Activated CD4-positive, alpha-beta memory T cell treated with anti-CD3 and anti-CD28 coated beads for 36 hours (primary cell): Measurements from ENCODE around the gene FSIP1. TPM values are rescaled to one million over a fixed set of nuclear protein-coding genes. Genes with fewer than 3 reads are reported as not detected.

Experiments
- CTCF ChIA-PET: fragments of 350-600 bp; sonication (Branson Sonifier 250); formaldehyde crosslinking; loops from one replicate; lab custom pipeline; 2021; ENCODE audit warnings: antibody characterized with exemption, inconsistent platforms; lab: Charles Lee
- POLR2A ChIA-PET: fragments of 350-600 bp; sonication (Branson Sonifier 250); formaldehyde crosslinking; loops from one replicate; lab custom pipeline; 2021; ENCODE audit warnings: antibody characterized with exemption; lab: Charles Lee
- DNase-seq: peaks from one replicate; pipeline ENCODE4 v3.0.0-alpha.2; 2020
- H3K27ac Mint-ChIP-seq: one replicate; pipeline ENCODE4 v1.8.0; 2021; ENCODE audit warnings: mixed read lengths
- H3K27me3 Mint-ChIP-seq: one replicate; pipeline ENCODE4 v1.8.0; 2021; ENCODE audit warnings: mixed read lengths
- H3K36me3 Mint-ChIP-seq: one replicate; pipeline ENCODE4 v1.8.0; 2021; ENCODE audit warnings: mixed read lengths
- H3K4me1 Mint-ChIP-seq: one replicate; pipeline ENCODE4 v1.8.0; 2021; ENCODE audit warnings: low read depth, mixed read lengths
- H3K4me3 Mint-ChIP-seq: one replicate; pipeline ENCODE4 v1.8.0; 2021; ENCODE audit warnings: mild to moderate bottlenecking, mixed read lengths
- H3K9me3 Mint-ChIP-seq: one replicate; pipeline ENCODE4 v1.8.0; 2021; ENCODE audit warnings: mixed read lengths
- intact Hi-C: fragments of 100-400 bp; cut with micrococcal nuclease; formaldehyde crosslinking; loops from one replicate; pipeline ENCODE4 v1.15.1; 2023
- total RNA-seq, 2 experiments: library from RNA; stranded (reverse); gene quantifications; one replicate each; pipeline ENCODE4 v1.2.3, GENCODE V29; 2021

FSIP1 gene
- total RNA-seq, 2 experiments from 2014 or later, result 0.29 to 0.68 TPM

- Mint-ChIP-seq H3K36me3 (no peaks in the 10 kb centered on the region), H3K4me3 (no peak overlapping the region), H3K27me3 (peaks cover 4% of the 10 kb centered on the region), H3K4me1 (no peaks in the 10 kb centered on the region), H3K9me3 (no peaks in the 10 kb centered on the region), H3K27ac (no peak overlapping the region)
- intact Hi-C loops, result no loop called here
- no peak for DNase-seq
- ChIA-PET CTCF (interaction anchor here (0.6 to 3.0 kb wide), 3 partner anchors 18 to 52 kb away, joined by 4 to 28 read pairs (median 17); no protein-coding TSS in a partner anchor), POLR2A (interaction anchor here (0.6 kb wide), 1 partner anchor 33 kb away, joined by 5 read pairs; no protein-coding TSS in a partner anchor)
Observed at GRCh38 chr15:39738998-39739397, 43.6 kb downstream of the FSIP1 start.

GRCh38 chr15:39737196-39737550, 45.5 kb downstream of the FSIP1 start:
- H3K9me3 Mint-ChIP-seq, result no peaks in the 10 kb centered on the region
- no peaks in the 10 kb centered on the region for H3K4me1 Mint-ChIP-seq
- H3K27ac Mint-ChIP-seq, result no peak overlapping the region
- H3K27me3 Mint-ChIP-seq, result peaks cover under 1% of the 10 kb centered on the region
- no peaks in the 10 kb centered on the region for H3K36me3 Mint-ChIP-seq
- no peak overlapping the region for H3K4me3 Mint-ChIP-seq
- ChIA-PET CTCF (interaction anchor here (2.5 kb wide), 1 partner anchor 20 kb away, joined by 20 read pairs; no protein-coding TSS in a partner anchor), POLR2A (no interaction called here)
- intact Hi-C loops, result no loop called here
- DNase-seq, result no peak

GRCh38 chr15:39736412-39737195, 46.0 kb downstream of the FSIP1 start:
- intact Hi-C loops, result no loop called here
- no peak overlapping the region for H3K4me3 Mint-ChIP-seq
- ChIA-PET POLR2A (no interaction called here), CTCF (interaction anchor here (2.5 kb wide), 1 partner anchor 21 kb away, joined by 20 read pairs; no protein-coding TSS in a partner anchor)
- no peaks in the 10 kb centered on the region for H3K4me1 Mint-ChIP-seq
- no peak for DNase-seq
- H3K27ac Mint-ChIP-seq, result no peak overlapping the region
- H3K36me3 Mint-ChIP-seq, result no peaks in the 10 kb centered on the region
- no peaks in the 10 kb centered on the region for H3K27me3 Mint-ChIP-seq
- H3K9me3 Mint-ChIP-seq, result no peaks in the 10 kb centered on the region

GRCh38 chr15:39735120-39735717, 47.4 kb downstream of the FSIP1 start:
- no peaks in the 10 kb centered on the region for H3K9me3 Mint-ChIP-seq
- H3K27me3 Mint-ChIP-seq, result peaks cover under 1% of the 10 kb centered on the region
- H3K36me3 Mint-ChIP-seq, result no peaks in the 10 kb centered on the region
- CTCF ChIA-PET, result interaction anchor here (0.8 to 2.5 kb wide), 2 partner anchors 22 to 152 kb away, joined by 3 to 20 read pairs; no protein-coding TSS in a partner anchor
- intact Hi-C loops, result no loop called here
- H3K4me1 Mint-ChIP-seq, result no peaks in the 10 kb centered on the region
- no peak overlapping the region for H3K27ac Mint-ChIP-seq
- H3K4me3 Mint-ChIP-seq, result no peak overlapping the region
- POLR2A ChIA-PET, result no interaction called here
- DNase-seq, result no peak

GRCh38 chr15:39731266-39731665, 51.4 kb downstream of the FSIP1 start:
- Mint-ChIP-seq H3K9me3 (no peaks in the 10 kb centered on the region), H3K36me3 (no peaks in the 10 kb centered on the region), H3K4me1 (no peaks in the 10 kb centered on the region), H3K4me3 (no peak overlapping the region), H3K27ac (no peak overlapping the region), H3K27me3 (peaks cover 1% of the 10 kb centered on the region)
- POLR2A ChIA-PET, result no interaction called here
- intact Hi-C loops, result no loop called here
- CTCF ChIA-PET, result interaction anchor here (0.8 kb wide), 1 partner anchor 46 kb away, joined by 3 read pairs; no protein-coding TSS in a partner anchor
- DNase-seq, result no peak

GRCh38 chr15:39730552-39730951, 52.1 kb downstream of the FSIP1 start:
- no peak overlapping the region for H3K27ac Mint-ChIP-seq
- H3K9me3 Mint-ChIP-seq, result no peaks in the 10 kb centered on the region
- intact Hi-C loops, result no loop called here
- H3K27me3 Mint-ChIP-seq, result peaks cover 1% of the 10 kb centered on the region
- H3K4me1 Mint-ChIP-seq, result no peaks in the 10 kb centered on the region
- POLR2A ChIA-PET, result no interaction called here
- DNase-seq, result no peak
- CTCF ChIA-PET, result no interaction called here
- no peaks in the 10 kb centered on the region for H3K36me3 Mint-ChIP-seq
- no peak overlapping the region for H3K4me3 Mint-ChIP-seq

- ChIA-PET CTCF (no interaction called here), POLR2A (no interaction called here)
- H3K27me3 Mint-ChIP-seq, result peaks cover 1% of the 10 kb centered on the region
- intact Hi-C loops, result no loop called here
- no peak overlapping the region for H3K27ac Mint-ChIP-seq
- no peaks in the 10 kb centered on the region for H3K36me3 Mint-ChIP-seq
- H3K4me3 Mint-ChIP-seq, result no peak overlapping the region
- H3K9me3 Mint-ChIP-seq, result no peaks in the 10 kb centered on the region
- H3K4me1 Mint-ChIP-seq, result no peaks in the 10 kb centered on the region
- no peak for DNase-seq
Observed at GRCh38 chr15:39729500-39729899, 53.1 kb downstream of the FSIP1 start.

- Mint-ChIP-seq H3K27ac (no peak overlapping the region), H3K9me3 (no peaks in the 10 kb centered on the region), H3K4me1 (no peaks in the 10 kb centered on the region), H3K4me3 (no peak overlapping the region), H3K27me3 (peaks cover 1% of the 10 kb centered on the region), H3K36me3 (no peaks in the 10 kb centered on the region)
- ChIA-PET POLR2A (no interaction called here), CTCF (no interaction called here)
- intact Hi-C loops, result no loop called here
- no peak for DNase-seq
Observed at GRCh38 chr15:39728845-39729244, 53.8 kb downstream of the FSIP1 start.

GRCh38 chr15:39721893-39722292, 60.7 kb downstream of the FSIP1 start:
- no peak for DNase-seq
- H3K27ac Mint-ChIP-seq, result no peak overlapping the region
- intact Hi-C loops, result no loop called here

GRCh38 chr15:39720621-39721611, 61.7 kb downstream of the FSIP1 start:
- no peaks in the 10 kb centered on the region for H3K36me3 Mint-ChIP-seq
- no peaks in the 10 kb centered on the region for H3K4me1 Mint-ChIP-seq
- DNase-seq, result no peak
- H3K27me3 Mint-ChIP-seq, result no peaks in the 10 kb centered on the region
- POLR2A ChIA-PET, result no interaction called here
- no peaks in the 10 kb centered on the region for H3K9me3 Mint-ChIP-seq
- CTCF ChIA-PET, result interaction anchor here (0.9 to 1.6 kb wide), 2 partner anchors 36 kb away, joined by 4 to 6 read pairs; no protein-coding TSS in a partner anchor
- no peak overlapping the region for H3K4me3 Mint-ChIP-seq
- intact Hi-C loops, result no loop called here
- no peak overlapping the region for H3K27ac Mint-ChIP-seq

More at GRCh38 chr15:39721893-39722292, 60.7 kb downstream of the FSIP1 start:
- ChIA-PET CTCF (interaction anchor here (0.6 to 0.9 kb wide), 2 partner anchors 33 to 35 kb away, joined by 3 to 4 read pairs; no protein-coding TSS in a partner anchor), POLR2A (no interaction called here)
- Mint-ChIP-seq H3K27me3 (no peaks in the 10 kb centered on the region), H3K9me3 (no peaks in the 10 kb centered on the region), H3K4me3 (no peak overlapping the region), H3K36me3 (no peaks in the 10 kb centered on the region), H3K4me1 (no peaks in the 10 kb centered on the region)

- Mint-ChIP-seq H3K27me3 (no peaks in the 10 kb centered on the region), H3K36me3 (no peaks in the 10 kb centered on the region), H3K4me1 (no peaks in the 10 kb centered on the region), H3K4me3 (no peak overlapping the region), H3K27ac (no peak overlapping the region), H3K9me3 (no peaks in the 10 kb centered on the region)
- intact Hi-C loops, result no loop called here
- ChIA-PET CTCF (interaction anchor here (1.6 kb wide), 1 partner anchor 37 kb away, joined by 6 read pairs; no protein-coding TSS in a partner anchor), POLR2A (no interaction called here)
- no peak for DNase-seq
Observed at GRCh38 chr15:39720081-39720480, 62.6 kb downstream of the FSIP1 start.
